Stimulated activated CD8-positive, alpha-beta memory T cell treated with anti-CD3 and anti-CD28 coated beads, Interleukin-15, amount 100 ng/mL, for 1 hour (primary cell): ENCODE measurements around the gene GP5.

Experiments used
- DNase-seq: peaks from one replicate; pipeline ENCODE4 v3.0.0-alpha.2; 2020; ENCODE audit warnings: low read depth

The GP5 gene

GRCh38 chr3:194399166-194399565 lies at the start of gene GP5:
TSS of gene GP5 (minus strand) at chr3:194399266. CDS start at chr3:194398282, 984 bp downstream.
- no peak for DNase-seq

- no peak for DNase-seq
These were observed 48.6 kb upstream of the GP5 start for GRCh38 chr3:194447657-194448056.

- DNase-seq: no peak
These were observed 48.1 kb upstream of the GP5 start for GRCh38 chr3:194447161-194447560.

- DNase-seq: no peak
These were observed 47.7 kb upstream of the GP5 start for GRCh38 chr3:194446754-194447153.

GRCh38 chr3:194446172-194446571 lies 47.1 kb upstream of the GP5 start:
- no peak for DNase-seq

GRCh38 chr3:194443901-194444300 lies 44.8 kb upstream of the GP5 start:
- no peak for DNase-seq

- no peak for DNase-seq
These were observed 41.7 kb upstream of the GP5 start for GRCh38 chr3:194440756-194441155.

GRCh38 chr3:194439881-194440550 lies 41.0 kb upstream of the GP5 start:
- DNase-seq: no peak

- no peak for DNase-seq
These were observed 35.4 kb upstream of the GP5 start for GRCh38 chr3:194434503-194434902.

GRCh38 chr3:194431554-194431953 lies 32.5 kb upstream of the GP5 start:
- no peak for DNase-seq

GRCh38 chr3:194425399-194425798 lies 26.3 kb upstream of the GP5 start:
- no peak for DNase-seq

- no peak for DNase-seq
These were observed 25.9 kb upstream of the GP5 start for GRCh38 chr3:194424953-194425352.

- DNase-seq: no peak
These were observed 25.3 kb upstream of the GP5 start for GRCh38 chr3:194424373-194424772.

- DNase-seq: no peak
These were observed 24.3 kb upstream of the GP5 start for GRCh38 chr3:194423317-194423716.

GRCh38 chr3:194422188-194422587 lies 23.1 kb upstream of the GP5 start:
- no peak for DNase-seq

- DNase-seq: no peak
These were observed 19.6 kb upstream of the GP5 start for GRCh38 chr3:194418671-194419070.

- DNase-seq: no peak
These were observed 8.4 kb upstream of the GP5 start for GRCh38 chr3:194407423-194407822.

- no peak for DNase-seq
These were observed 6.7 kb upstream of the GP5 start for GRCh38 chr3:194405766-194406165.

GRCh38 chr3:194404365-194405140 lies 5.5 kb upstream of the GP5 start:
- no peak for DNase-seq

- DNase-seq: no peak
These were observed 2.8 kb upstream of the GP5 start for GRCh38 chr3:194401868-194402329.

GRCh38 chr3:194401346-194401745 lies 2.3 kb upstream of the GP5 start:
- DNase-seq: no peak

- DNase-seq: no peak
These were observed 877 bp upstream of the GP5 start for GRCh38 chr3:194399874-194400411.

- DNase-seq: no peak
These were observed 1.2 kb downstream of the GP5 start for GRCh38 chr3:194397757-194398312.
